ENCODE measurements around the gene EXO1.
"Not testable (repeated sequence)": the region's sequence is repeated elsewhere in the genome, so short reads cannot be mapped to it uniquely, and the experiment has no call there.

Gene EXO1

DNA sequence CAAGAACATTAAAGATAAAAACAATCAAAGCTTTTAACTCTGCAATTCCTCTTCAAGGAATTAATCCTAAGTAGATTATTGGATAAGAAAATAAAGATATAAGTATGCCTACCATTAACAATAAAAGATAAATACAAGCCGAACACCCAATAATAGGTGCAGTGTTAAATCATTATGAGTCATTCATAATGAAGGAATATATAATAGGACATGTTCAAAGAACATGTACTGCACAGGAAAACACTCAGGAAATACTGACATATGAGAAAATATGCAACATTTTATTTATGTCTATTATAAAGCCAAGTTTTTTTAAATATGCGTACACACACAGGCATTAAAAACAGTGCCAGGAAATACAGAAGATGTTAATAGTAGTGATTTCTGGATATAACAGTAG, 11.1 kb upstream of the EXO1 start:
- no peak overlapping the region for H3K4me3 ChIP-seq (ENCODE audit: low read depth, low read length)

DNA sequence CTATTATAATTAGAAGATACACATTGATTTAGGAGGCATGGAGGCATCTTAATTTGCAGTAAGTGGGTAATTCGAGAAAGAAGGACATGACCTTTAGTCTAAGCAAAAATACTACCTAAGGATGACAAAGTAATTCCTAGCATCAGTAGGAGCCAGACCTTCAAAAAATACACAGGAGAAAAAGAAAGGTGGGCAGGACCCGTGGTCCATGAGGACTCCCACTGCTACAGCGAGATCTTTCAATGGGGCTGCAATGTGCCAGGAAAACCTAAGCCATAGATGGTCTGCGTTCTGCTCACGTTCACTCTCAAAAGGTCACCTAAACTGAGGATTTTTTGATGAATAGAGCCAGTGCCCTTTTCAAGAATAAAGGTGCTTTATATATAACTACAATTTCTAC, 10.6 kb upstream of the EXO1 start:
- no peak overlapping the region for H3K4me3 ChIP-seq (ENCODE audit: low read depth, low read length)

DNA sequence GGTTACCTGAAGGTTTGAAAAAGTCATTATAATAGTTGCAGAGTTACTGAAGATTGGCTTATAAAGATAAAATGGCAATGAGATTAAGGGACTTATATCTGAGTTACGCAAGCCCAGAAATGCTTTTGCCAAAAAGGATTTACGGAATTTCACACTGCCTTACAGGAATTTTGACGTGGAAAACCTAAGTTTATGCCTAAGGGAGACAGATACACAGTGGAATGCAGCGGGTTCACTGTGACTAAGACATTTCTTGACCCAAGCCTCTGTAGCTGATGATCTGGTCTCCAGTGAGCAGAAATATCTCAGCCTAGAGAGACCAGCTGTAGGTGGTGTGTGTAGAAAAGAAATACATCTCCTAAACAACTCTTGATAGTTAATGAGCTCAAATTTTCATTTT, 10.1 kb upstream of the EXO1 start:
- H3K4me3 ChIP-seq (ENCODE audit: low read depth, low read length), result no peak overlapping the region

DNA sequence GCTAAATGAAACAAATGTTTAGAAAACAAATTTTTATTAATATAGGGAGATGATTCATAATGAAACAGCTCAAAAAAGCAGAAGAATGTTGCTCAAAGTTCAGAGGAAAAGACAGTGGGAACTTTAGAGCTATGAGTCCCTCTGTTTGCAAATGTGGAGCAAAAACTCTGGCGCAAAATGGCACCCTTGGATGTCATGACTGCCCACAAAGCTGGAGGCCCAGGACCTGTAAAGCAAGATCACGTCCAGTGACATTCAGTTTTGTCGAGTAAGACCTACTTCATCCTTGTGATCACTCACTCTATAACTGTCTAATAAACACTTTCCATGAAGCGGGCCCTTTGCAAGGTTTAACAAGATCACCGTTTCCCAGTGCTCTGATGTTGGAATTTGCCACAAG, 9.1 kb upstream of the EXO1 start:
- no peak overlapping the region for H3K4me3 ChIP-seq (ENCODE audit: low read depth, low read length)

DNA sequence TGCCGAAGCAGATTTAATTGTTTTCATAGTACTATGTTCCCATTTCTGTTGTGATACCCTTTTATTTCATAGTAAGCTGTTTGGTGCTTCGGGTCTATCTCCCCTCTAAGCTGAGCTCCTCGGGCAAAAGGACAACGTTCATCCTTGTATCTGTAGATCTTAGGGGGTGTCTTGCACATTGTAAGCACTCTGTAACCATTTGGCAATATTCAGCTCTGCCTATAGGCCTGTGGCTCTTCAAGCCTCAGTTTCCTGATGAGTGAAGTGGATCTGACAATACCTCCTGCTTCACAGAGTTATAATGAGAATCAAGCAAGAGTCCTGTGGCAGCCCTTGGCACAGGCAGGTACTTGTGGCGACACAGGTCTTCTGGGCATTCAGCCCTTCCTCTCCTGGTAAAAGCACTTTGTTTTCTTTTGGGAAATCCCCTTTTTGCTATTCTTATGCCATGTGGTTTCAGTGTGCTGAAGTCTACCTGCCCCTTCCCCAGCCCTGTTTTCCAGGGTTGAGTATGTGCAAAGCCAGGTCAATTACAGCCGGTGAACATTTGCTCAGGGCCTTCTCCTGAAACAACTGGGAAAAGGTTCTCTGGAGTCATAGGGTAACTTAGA, 8.5 kb upstream of the EXO1 start:
- H3K4me3 ChIP-seq (ENCODE audit: low read depth, low read length), result no peak overlapping the region

DNA sequence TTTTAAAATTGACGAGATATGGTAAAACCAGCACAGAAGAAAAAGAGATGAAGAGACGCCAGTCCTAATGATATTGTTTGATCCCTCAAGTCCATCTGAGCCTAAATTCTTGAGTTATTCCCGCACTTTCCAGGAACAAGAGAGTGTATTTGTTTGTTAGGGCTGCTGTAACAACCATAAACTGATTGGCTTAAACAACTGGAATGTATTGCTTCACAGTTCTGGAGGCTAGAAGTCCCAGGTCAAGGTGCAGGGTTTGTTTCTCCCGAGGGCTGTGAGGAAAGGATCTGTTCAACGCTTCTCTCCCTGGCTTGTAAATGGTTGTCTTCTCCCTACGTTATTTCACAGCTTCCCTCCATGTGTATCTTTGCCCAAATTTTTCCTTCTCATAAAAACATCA, 7.8 kb upstream of the EXO1 start:
- H3K4me3 ChIP-seq (ENCODE audit: low read depth, low read length), result no peak overlapping the region

DNA sequence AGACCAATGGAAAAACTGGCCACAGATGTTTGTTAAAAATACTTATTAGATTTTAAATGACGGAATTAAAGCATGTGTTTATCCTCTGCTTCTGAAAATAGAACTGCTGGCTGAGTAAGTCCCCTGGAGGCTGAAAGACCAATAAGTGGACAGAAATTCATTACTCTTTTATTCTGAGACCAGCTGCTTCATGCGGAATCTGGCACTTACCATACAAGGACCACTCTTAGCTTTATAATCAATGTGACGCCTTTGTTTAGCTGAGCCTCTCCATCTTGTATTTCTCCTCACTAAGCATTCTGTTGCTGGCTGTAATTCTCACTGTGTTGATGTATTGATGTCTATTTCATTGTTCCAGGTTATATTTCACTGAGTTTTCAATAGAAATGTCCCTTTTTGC, 6.3 kb upstream of the EXO1 start:
- H3K4me3 ChIP-seq (ENCODE audit: low read depth, low read length), result no peak overlapping the region

DNA sequence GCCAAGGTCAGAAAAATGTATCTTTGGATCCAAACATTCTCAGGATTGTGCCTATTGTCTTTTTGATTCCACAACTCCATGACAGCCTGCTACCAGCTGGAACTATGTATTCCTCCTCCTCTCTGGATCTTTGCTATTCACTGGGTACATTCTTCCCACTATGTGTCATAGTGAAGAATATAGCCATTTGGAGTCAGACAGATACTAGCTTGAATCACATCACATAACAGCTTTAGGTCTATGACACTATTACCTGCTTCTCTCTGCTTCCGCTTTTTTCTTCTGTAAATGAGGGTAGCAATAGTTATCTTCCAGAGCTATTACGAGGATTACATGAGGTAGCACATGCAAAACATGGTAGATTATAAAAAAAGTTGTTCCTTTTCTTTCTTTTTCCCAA, 5.4 kb upstream of the EXO1 start:
- no peak overlapping the region for H3K4me3 ChIP-seq (ENCODE audit: low read depth, low read length)

DNA sequence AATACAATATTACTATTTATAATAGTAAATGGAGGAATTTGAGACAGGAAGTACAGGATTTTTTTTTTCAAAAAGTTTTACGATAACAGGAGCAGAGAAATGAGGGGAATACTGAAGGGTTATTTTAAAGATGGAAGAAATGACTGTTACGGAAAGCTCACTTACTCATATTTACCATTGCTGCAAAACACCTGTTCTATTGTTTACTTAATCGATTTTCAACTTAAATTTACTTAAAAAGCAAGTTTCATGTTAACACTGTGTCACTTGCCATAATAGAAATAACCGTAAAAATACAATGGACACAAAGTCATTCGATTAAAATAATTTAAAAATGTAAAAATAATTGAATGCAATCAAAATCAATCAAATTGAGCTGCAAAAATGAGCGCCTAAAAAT, 3.4 kb upstream of the EXO1 start:
- no peak overlapping the region for H3K4me3 ChIP-seq (ENCODE audit: low read depth, low read length)

DNA sequence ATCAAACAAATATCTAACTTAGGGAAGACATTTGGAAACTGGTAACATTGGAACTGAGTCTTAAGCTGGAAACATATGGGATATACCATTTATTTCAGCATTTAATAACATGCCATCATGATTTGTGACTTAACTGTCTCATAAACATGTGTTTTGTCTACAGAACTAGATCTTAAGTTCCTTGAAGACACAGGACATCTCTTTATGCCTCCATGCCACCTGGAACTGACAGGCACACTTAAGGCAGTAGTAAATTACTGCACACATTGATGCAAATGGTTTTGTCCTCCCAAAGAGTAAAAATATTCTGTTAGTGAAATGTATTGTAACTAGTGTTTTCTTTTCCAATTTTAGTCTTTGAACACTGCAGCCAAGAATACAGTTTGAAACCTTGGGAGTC, 1.6 kb upstream of the EXO1 start:
- no peak overlapping the region for H3K4me3 ChIP-seq (ENCODE audit: low read depth, low read length)

DNA sequence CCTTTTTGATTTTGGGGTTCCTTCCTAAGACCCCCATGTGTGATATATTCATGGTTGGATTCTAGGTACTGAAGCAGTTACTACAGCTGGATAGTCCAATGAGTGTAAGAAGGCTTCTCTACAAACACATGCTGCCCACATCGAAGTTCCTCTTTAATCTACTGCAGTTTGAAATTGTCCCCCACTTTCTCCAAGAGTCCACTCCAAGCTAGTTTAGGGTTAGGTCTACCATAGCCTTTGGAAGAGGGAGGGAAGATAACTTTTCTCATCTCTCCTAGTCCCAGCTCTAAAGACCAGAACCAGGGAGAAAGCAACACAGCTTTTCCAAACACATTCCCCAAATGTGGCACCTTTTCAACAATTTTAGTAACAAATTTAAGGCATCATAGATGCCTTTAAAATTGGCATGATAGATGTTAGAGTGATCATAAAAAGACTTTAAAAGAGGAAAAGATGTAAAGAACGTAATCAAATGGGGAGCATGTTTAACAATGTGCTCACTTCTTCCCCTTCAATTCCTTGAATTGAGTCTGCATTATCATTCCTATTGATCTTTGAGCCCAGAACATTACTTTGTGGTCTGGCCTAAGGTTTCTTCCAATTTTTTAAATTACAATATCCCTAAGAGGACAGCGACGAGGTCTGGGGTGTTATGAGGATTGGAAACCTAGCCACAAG, 1.0 kb upstream of the EXO1 start:
- H3K4me3 ChIP-seq (ENCODE audit: low read depth, low read length), result peak overlapping the region; percentile 98

DNA sequence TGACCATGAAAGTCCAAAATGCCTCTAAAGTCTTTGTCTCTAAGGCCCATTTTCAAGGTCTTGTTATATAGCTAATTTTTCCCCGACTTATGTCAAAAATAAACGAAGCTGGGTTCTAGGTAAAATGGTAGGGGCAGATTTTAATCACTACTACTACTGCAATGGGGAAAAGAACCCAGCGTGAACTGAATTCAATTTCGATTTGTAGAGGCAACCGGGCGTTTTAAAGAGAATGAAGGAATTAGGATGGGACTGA, 536 bp upstream of the EXO1 start:
- peak overlapping the region; percentile 98 for H3K4me3 ChIP-seq (ENCODE audit: low read depth, low read length)

DNA sequence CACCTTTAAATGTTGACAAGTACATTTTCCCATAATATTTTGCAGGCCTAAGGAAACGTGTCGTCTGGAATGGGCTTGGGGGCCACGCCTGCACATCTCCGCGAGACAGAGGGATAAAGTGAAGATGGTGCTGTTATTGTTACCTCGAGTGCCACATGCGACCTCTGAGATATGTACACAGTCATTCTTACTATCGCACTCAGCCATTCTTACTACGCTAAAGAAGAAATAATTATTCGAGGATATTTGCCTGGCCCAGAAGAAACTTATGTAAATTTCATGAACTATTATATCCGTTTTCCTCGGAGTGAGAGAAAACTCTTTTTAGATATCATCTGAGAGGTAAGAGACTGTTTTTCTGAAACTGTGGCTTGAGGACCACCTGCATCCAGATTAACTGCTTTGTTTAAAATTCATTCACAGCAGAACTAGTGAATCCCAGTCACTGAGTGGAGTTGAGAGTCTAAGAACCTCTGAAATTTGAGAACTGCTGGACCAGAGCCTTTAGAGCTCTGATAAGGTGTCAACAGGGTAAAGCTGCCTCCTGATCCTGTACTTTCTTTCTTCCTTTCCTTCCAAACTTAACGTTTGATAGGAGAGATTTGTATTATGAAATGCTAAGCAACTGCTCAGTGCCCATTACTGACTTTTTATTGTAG, 811 bp downstream of the EXO1 start:
- H3K4me3 ChIP-seq (ENCODE audit: low read depth, low read length), result peak overlapping the region; percentile 98

DNA sequence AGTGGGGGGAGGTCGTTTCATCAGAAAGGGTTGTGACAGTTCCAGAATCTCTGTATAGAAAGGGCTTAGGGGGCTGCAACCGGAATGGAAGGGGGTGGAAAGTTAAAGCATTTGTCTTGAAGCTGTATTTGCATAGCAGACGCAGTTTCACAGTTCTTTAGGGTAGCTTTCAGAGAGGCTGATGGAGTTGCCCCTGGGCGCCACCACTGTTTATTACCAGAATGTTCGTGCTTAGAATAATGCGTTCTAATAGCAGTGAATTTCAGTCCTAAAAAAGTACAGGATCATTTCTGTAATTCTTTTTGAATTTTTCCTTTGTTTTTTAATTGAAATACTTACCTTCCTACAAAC, 1.3 kb downstream of the EXO1 start:
- H3K4me3 ChIP-seq (ENCODE audit: low read depth, low read length), result peak overlapping the region; percentile 98

DNA sequence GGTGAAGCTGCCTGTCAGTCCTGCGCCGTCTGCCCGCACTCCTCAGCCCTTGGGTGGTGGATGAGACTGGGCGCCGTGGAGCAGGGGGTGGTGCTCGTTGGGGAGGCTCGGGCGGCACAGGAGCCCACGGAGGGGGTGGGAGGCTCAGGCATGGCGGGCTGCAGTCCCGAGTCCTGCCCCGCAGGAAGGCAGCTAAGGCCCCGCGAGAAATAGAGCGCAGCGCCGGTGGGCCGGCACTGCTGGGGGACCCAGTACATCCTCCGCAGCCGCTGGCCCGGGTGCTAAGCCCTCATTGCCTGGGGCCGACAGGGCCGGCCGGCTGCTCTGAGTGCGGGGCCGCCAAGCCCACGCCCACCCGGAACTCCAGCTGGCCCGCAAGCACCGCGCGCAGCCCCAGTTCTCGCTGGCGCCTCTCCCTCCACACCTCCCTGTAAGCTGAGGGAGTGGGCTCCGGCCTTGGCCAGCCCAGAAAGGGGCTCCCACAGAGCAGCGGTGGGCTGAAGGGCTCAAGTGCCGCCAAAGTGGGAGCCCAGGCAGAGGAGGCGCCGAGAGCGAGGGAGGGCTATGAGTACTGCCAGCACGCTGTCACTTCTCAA, 7.6 kb downstream of the EXO1 start:
- H3K4me3 ChIP-seq (ENCODE audit: low read depth, low read length), result not testable (repeated sequence)

DNA sequence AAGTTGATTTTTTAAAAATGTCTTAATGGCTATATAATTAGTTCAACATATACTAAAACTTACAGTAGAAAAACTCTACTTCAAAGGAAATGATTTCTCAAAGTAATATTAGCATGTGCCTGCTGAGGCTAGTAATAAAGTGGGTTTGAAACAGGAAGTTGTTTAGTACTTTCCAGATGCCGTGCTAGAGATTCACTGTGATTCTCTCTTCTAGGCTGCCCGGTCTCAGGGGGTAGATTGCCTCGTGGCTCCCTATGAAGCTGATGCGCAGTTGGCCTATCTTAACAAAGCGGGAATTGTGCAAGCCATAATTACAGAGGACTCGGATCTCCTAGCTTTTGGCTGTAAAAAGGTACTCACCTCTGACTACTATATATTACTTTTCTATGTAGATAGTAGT, 9.1 kb downstream of the EXO1 start:
- H3K4me3 ChIP-seq (ENCODE audit: low read depth, low read length), result no peak overlapping the region

DNA sequence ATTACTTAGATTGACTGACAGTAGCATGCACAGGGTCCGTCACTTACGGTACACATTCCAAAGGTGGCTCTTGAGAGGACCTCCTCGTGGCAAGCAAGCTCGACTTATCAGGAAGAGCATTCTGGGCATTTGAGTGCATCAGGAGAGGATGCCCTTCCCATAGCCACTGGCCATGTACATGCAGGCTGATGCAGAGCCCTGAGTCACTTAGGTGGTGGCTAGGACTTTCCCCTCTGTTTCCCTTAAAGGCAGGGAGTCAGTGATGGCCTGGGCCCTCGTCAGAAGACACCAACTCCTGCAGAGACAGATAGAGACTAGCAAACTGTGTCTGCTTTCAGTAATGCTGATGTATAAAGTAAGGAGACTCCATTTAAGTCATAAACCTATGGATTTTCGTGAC, 12.9 kb downstream of the EXO1 start:
- no peak overlapping the region for H3K4me3 ChIP-seq (ENCODE audit: low read depth, low read length)

DNA sequence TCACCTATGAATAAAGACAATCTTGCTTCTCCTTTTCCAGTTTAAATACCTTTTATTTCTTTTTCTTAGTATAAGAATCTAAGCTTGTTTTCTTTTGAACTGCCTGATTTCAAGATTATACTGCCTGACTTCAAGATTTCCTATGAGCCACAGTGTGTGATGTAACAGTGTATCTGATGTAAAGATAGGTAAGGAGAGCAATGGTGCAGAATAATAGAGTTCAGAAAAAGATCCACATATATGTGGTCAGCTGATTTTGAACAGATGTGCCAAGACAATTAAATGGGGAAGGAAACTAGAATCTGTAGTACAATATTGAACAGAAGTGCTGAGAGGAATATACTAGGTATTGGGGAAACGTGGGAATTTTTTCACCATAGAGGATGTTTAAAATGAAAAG, 21.0 kb downstream of the EXO1 start:
- no peak overlapping the region for H3K4me3 ChIP-seq (ENCODE audit: low read depth, low read length)

DNA sequence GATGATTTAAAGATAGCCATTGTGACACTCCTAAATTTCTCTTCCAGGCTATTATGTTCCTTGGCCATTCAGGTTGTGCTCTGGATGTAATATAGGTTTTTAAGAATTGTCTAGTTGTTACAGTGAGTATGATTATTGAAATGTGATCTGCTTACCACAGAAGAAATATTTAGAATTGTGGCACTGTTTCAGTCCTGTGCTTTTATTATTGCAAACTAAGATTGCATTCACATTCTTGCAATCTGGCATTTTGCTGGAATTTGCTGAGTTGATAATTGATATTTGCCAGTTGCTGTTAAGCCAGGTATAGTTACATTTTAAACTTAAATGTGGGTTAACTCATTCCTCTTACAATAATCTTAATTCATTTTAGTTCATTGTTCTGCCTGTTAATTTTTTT, 22.3 kb downstream of the EXO1 start:
- no peak overlapping the region for H3K4me3 ChIP-seq (ENCODE audit: low read depth, low read length)

DNA sequence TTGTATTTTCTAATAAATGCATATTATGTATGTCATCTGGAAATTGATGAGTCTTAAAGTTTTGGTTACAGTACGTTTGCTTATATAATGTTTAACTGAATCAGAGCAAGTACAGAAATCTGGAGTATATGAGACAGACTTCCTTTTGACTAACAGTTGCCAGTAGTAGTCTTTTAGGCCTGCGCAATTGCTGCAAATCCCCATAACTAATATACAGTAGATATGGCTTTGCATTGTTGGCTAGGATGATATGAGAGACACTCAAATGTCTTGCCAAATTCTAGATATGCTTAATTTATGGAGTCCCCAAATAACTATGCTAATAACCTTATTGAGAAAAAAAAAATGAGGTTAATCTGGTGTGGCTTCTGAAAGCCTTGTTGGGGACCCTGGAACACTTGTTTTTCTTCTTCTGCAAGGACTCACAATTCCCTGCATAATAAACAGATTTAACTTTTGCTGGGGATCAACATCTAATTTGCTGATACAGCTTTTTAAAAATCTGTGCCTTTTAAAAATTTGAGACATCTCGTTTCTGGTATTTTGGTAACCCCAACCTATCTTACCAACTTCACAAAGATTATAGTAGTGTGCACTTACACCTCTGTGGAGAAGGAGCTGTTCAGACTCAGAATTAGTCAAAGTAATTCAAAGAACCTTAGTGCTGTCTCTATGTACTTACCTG, 22.9 kb downstream of the EXO1 start:
- H3K4me3 ChIP-seq (ENCODE audit: low read depth, low read length), result no peak overlapping the region

DNA sequence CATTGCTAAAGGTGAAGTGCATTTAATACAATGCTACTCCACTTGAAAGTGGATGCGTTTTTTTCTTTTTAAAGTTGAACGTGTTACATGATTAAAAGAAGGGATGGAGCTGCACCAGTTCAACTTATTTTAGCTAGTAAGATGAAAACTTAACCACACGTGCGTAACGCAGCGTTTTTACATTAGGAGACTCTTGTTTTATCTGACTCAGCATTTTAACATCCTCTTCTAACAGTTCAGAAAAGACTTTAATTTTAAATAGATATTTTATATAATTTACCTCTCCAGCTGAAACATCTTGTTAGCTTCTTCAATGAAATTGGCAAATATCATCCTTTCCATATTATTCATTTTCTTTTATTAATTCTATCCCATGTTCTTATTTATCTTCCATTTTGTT, 33.4 kb downstream of the EXO1 start:
- no peak overlapping the region for H3K4me3 ChIP-seq (ENCODE audit: low read depth, low read length)

DNA sequence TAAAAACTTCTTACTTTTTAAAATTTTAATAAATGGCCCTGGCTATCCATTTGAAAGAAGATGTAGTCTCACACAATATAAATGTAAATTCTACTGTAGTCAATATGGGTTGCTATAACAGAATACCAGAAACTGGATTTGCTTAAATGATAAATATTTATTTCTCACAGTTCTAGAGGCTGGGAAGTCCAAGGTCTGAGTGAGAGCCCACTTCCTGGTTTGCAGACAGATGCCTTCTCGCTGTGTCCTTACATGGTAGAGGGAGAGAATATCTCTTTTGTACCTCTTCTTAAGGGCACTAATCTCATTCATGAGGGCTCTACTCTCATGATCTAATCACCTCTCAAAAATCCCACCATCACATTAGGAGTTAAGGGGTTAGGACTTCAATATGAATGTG, 35.2 kb downstream of the EXO1 start:
- no peak overlapping the region for H3K4me3 ChIP-seq (ENCODE audit: low read depth, low read length)

Measured in iPS-11a (cell line).